GM10847 (cell line): Measurements from ENCODE around the gene TOX4.

ENCODE experiments used
- POLR2A ChIP-seq: IDR thresholded peaks from 2 replicates; pipeline ENCODE4 v1.6.1; 2011; ENCODE audit not compliant: insufficient read length; ENCODE audit errors: extremely low read depth

The TOX4 gene

GRCh38 chr14:21524575-21525490, 47.8 kb downstream of the TOX4 start:
- no peak for TF ChIP-seq POLR2A

DNA sequence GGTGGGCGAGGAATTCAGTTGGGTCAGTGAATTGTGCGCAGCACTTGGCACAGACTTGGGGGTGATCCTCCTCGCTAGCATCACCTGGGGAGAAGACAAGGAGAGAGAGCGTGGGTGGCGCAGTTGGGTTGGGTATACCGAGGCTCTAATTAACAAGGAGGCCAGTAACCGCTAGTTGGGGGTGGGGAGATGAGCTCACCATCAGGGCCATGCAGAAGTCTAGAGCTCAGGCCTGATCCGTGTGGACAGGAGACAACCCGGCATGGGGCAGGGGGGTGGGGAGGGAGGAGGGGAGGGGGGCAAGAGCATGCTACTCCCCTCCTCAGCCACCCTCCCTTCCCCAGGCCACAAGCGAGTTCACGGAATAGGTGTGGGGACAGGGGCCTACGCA, 48.6 kb downstream of the TOX4 start:
- TF ChIP-seq POLR2A, result no peak

- peak; percentile 15 for TF ChIP-seq POLR2A
Observed at GRCh38 chr14:21525962-21526671, 49.1 kb downstream of the TOX4 start, which contains the start of gene SALL2. Gene SALL2, minus strand, starts transcription at chr14:21526346. Its CDS starts 219 bp downstream, at chr14:21526127.

DNA sequence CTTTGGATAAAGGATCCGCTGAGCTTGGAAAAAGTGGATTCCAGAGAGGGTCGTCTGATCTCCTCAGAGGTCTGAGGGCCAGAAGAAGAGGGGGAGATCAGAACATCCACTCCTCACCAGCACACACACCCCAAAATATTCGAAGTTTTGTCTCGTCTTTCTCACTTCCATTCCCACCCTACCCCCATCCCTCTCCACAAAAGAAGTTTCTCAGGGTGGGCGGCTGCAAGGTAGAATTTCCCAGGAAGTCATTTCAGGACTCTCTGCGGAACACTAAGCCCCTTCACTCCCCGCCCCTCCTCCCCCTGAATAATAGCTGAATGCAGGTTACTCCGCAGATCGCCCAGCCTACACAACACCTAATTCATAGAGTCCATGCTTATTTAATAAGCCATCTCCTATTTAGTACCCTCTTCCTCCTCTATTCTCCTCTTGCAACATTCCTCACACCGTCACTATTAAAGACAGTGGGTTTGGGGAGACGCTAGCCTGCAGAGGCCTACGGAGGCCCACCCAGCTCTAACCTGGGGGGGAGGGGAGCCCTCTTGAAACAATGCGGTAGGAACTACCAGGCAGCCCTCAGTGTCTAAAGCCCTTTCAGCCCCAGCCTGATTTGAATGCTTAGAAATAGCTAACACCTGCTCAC, 49.8 kb downstream of the TOX4 start:
- TF ChIP-seq POLR2A, result no peak

GRCh38 chr14:21527318-21527679, 50.3 kb downstream of the TOX4 start:
- no peak for TF ChIP-seq POLR2A

- no peak for TF ChIP-seq POLR2A
Observed at GRCh38 chr14:21528381-21529348, 51.7 kb downstream of the TOX4 start.

GRCh38 chr14:21529515-21529914, 52.5 kb downstream of the TOX4 start:
- TF ChIP-seq POLR2A, result no peak

GRCh38 chr14:21533294-21533693, 56.3 kb downstream of the TOX4 start:
- no peak for TF ChIP-seq POLR2A

DNA sequence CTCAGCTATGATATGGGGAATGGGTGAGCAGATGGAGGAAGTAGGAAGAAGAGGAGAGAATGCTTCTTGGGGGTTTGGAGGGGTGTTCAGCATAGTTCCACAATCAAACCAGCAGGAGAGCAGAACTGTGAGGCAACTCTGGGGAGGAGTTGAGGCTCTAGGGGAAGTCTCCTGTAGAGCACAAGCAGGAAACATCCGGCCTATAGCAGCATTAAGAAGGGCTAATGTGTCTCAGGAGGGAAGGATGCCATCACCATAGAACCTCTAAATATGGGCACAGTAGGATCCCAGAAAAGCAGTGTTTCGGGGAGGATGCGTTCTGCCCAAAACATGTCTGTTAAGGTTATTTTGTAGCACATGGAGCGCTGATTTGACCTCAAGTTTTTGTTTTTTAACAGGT, 57.6 kb downstream of the TOX4 start:
- TF ChIP-seq POLR2A, result no peak

DNA sequence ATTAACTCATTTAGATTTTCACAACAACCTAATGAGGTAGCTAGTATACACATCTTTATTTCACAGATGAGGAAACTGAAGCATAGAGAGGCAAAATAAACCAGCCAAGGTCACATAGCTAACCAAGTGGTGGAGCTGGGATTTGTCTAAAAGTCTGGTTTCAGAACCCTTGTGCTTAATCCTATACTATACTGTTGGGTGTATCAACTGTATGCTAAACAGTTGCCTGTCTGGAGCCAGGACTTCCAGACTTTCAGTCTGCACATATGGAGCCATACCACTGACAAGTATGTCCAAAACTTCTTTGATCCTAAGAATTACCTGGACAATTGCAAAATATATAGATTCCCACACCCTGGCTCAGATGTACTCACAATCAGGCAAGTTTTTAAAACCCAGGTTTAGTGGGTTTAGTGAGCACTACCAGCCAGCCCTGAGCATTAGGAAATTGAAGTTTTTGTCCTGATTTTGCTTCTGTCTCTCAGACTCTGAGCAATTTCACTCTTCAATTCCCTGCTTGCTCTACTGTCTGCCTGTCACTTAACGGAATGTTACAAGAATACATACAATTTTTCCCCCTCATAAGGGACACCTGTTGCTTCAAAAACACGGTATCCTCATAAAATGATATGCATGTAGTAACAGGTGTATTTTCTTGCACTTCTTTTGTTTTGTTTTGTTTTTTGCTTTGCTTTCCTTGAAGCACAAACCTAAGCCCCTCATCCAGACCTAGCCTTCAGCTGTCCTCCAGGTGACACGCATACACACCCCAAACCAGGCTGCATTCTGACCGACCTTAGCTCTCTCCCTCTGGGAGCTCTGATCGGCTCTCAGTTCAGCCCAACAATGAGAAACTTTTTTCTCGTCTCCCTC, 58.8 kb downstream of the TOX4 start:
- TF ChIP-seq POLR2A, result no peak

DNA sequence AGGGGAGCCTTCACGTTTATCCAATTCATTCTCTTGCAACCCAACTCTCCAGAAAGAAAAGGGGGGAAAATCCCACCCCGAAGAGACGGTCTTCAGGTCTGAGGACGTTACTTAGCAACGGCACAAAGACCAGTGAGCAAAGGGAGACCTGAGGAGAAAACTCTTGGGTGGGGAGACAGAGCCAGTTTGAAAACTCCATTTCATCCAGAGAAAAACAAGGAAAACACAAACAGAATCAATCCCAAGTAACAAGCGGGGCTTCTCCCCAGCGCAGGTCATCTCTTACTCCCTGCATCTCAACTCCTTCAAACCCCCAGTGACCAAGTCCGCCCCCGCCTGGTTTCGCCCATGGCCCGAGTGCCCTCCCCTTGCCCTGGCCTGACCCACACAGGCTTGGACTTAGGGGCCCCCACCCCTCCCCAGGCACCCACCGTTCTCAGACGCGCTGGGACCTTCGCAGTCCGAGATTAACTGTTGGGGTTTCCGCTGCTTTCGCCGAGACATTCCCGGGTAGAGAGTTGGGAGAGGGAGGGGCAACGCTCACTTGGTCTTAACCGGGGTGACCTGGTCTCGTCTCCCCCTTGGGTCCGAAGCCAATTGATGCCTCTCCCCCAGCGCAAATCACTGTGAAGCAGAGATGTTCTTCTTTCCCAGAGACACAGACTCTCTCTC, 59.6 kb downstream of the TOX4 start:
- no peak for TF ChIP-seq POLR2A

- TF ChIP-seq POLR2A, result no peak
Observed at GRCh38 chr14:21537090-21537424, 60.1 kb downstream of the TOX4 start.

DNA sequence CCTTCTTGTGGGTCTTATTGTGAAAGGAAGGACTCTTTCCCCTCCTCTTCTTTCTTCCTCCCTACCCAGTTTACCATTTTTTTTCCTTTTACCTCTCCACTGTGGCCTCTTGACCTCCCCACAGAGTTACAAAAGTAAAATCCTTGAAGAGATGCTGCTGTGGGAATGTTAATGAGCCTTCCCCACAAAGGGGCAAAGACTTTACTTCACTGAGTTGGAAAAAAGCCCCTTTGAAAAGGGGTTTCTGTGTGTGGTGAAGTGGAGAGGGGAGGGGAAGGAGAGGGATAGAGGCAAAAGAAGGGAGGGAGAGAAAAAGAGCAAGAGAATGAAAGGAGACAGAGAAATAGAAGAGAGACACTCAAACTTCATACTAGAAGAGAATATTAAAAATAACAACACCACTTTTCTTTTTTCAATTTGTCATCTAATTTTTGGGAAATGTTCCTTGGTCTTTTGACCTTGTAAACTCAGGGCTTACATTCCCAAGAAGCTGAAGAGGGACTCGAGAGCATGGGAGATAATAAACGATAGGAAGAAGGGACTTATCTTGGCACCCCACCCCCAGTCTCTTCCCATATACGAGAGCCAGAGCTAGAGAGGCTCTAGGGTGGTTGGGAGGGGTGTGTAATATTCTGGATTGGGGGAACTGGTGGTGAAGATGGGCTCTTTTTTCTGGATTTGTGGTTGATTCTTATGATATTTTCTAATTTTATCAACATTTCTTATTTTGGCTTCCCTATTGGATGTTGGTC, 62.4 kb downstream of the TOX4 start:
- TF ChIP-seq POLR2A, result no peak
